Measurements from ENCODE around the gene NAA60. TPM values are rescaled to one million over a fixed set of nuclear protein-coding genes. Genes with fewer than 3 reads are reported as not detected.

Gene NAA60
- total and polyA plus RNA-seq, 9 of the 15 experiments (the other 6 are each of a cell fraction or from before 2014, with no cell fraction given), result 2.1 to 49.4 (median 10.3) TPM

- TF ChIP-seq, protein P1, sequence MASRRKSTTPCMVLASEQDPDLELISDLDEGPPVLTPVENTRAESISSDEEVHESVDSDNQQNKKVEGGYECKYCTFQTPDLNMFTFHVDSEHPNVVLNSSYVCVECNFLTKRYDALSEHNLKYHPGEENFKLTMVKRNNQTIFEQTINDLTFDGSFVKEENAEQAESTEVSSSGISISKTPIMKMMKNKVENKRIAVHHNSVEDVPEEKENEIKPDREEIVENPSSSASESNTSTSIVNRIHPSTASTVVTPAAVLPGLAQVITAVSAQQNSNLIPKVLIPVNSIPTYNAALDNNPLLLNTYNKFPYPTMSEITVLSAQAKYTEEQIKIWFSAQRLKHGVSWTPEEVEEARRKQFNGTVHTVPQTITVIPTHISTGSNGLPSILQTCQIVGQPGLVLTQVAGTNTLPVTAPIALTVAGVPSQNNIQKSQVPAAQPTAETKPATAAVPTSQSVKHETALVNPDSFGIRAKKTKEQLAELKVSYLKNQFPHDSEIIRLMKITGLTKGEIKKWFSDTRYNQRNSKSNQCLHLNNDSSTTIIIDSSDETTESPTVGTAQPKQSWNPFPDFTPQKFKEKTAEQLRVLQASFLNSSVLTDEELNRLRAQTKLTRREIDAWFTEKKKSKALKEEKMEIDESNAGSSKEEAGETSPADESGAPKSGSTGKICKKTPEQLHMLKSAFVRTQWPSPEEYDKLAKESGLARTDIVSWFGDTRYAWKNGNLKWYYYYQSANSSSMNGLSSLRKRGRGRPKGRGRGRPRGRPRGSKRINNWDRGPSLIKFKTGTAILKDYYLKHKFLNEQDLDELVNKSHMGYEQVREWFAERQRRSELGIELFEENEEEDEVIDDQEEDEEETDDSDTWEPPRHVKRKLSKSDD (conservative IDR thresholded peaks at IDR 0.05; ENCODE audit: low read length), result no peak
- TF ChIP-seq ZZZ3 (IDR thresholded peaks at IDR 0.05) (no peak), MEF2A (IDR thresholded peaks at IDR 0.05; ENCODE audit: control insufficient read depth, low read depth, low read length) (no peak), ARID1B (IDR thresholded peaks at IDR 0.05) (no peak), XRCC5 (IDR thresholded peaks at IDR 0.05; ENCODE audit: low read depth, low read length) (no peak), ETV1 (tag; conservative IDR thresholded peaks at IDR 0.05; ENCODE audit: low read depth) (peak; percentile 54; the same call in 1 of the 2 replicates), SIX5 (IDR thresholded peaks at IDR 0.05; ENCODE audit: borderline replicate concordance in 1 of 2, insufficient read depth in 1 of 2, low read depth in 1 of 2, low read length in 2 of 2) (peak; percentile 13 to 51; a peak in 2 of 4 replicates)
- TF ChIP-seq, protein P2, sequence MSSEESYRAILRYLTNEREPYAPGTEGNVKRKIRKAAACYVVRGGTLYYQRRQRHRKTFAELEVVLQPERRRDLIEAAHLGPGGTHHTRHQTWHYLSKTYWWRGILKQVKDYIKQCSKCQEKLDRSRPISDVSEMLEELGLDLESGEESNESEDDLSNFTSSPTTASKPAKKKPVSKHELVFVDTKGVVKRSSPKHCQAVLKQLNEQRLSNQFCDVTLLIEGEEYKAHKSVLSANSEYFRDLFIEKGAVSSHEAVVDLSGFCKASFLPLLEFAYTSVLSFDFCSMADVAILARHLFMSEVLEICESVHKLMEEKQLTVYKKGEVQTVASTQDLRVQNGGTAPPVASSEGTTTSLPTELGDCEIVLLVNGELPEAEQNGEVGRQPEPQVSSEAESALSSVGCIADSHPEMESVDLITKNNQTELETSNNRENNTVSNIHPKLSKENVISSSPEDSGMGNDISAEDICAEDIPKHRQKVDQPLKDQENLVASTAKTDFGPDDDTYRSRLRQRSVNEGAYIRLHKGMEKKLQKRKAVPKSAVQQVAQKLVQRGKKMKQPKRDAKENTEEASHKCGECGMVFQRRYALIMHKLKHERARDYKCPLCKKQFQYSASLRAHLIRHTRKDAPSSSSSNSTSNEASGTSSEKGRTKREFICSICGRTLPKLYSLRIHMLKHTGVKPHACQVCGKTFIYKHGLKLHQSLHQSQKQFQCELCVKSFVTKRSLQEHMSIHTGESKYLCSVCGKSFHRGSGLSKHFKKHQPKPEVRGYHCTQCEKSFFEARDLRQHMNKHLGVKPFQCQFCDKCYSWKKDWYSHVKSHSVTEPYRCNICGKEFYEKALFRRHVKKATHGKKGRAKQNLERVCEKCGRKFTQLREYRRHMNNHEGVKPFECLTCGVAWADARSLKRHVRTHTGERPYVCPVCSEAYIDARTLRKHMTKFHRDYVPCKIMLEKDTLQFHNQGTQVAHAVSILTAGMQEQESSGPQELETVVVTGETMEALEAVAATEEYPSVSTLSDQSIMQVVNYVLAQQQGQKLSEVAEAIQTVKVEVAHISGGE (CRISPR knock-in tag; IDR thresholded peaks at IDR 0.05), result peak in 2 of 3 experiments; percentile 68 to 92; a peak in 5 of 6 replicates
- TF ChIP-seq, protein P3, sequence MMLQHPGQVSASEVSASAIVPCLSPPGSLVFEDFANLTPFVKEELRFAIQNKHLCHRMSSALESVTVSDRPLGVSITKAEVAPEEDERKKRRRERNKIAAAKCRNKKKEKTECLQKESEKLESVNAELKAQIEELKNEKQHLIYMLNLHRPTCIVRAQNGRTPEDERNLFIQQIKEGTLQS (IDR thresholded peaks at IDR 0.05), result no peak
- TF ChIP-seq, protein P3 (CRISPR knock-in tag; conservative IDR thresholded peaks at IDR 0.05), result peak; percentile 47; the same call in 1 of the 2 replicates
Observed at GRCh38 chr16:3457434-3458252, 14.2 kb downstream of the NAA60 start (continued).
